Gastroesophageal sphincter (tissue), 4 donors: Measurements from ENCODE around the gene PDZD4. TPM values are rescaled to one million over a fixed set of nuclear protein-coding genes. Genes with fewer than 3 reads are reported as not detected.

Experiments used
- ATAC-seq: fragments of 150-250 bp; one replicate; pipeline ENCODE4 v1.9.1; 2016; ENCODE audit warnings: mild to moderate bottlenecking, moderate library complexity
- H3K27ac ChIP-seq, 4 donors: fragments of 200-600 bp; sonication (generic) in 3 of 4; 1 replicate in 3 of 4; 2 replicates in 1 of 4; pipeline ENCODE4 v1.5.1; 2016 to 2019
- H3K27me3 ChIP-seq: fragments of 200-600 bp; sonication (generic); one replicate; pipeline ENCODE4 v1.5.1; 2019
- H3K36me3 ChIP-seq, 2 donors: fragments of 200-600 bp; sonication (generic); one replicate each; pipeline ENCODE4 v1.5.1; 2019; ENCODE audit warnings: control low read depth in 1 of 2
- H3K4me1 ChIP-seq, 3 donors: fragments of 200-600 bp; sonication (generic); 1 replicate in 2 of 3; 2 replicates in 1 of 3; pipeline ENCODE4 v1.5.1; 2016 to 2019; ENCODE audit warnings: control low read depth in 2 of 3
- H3K4me3 ChIP-seq, 2 donors: fragments of 200-600 bp; sonication (generic); one replicate each; pipeline ENCODE4 v1.5.1; 2019; ENCODE audit warnings: mild to moderate bottlenecking in 1 of 2, moderate library complexity in 1 of 2
- H3K9me3 ChIP-seq, 3 donors: fragments of 200-600 bp; sonication (generic); one replicate each; pipeline ENCODE4 v1.5.1; 2017 to 2019; ENCODE audit warnings: control low read depth in 2 of 3
- EP300 ChIP-seq: sonication (generic); formaldehyde crosslinking; IDR thresholded peaks from one replicate; pipeline ENCODE4 v1.6.1; 2017; ENCODE audit warnings: antibody characterized with exemption, mild to moderate bottlenecking
- POLR2A ChIP-seq, 2 donors: fragments of 450-650 bp; IDR thresholded peaks; one replicate each; pipeline ENCODE4 v1.6.1; 2017; ENCODE audit warnings: antibody characterized with exemption in 2 of 2, mild to moderate bottlenecking in 2 of 2, moderate library complexity in 1 of 2
- POLR2AphosphoS5 ChIP-seq: sonication (generic); formaldehyde crosslinking; IDR thresholded peaks from one replicate; pipeline ENCODE4 v1.6.1; 2017; ENCODE audit warnings: antibody characterized with exemption
- WGBS, 2 donors: methylation state at CpG; one replicate each; pipeline ENCODE4 v1.1.5; 2018; ENCODE audit warnings: low coverage in 1 of 2; 5-methylcytosine and 5-hydroxymethylcytosine counted together
- total RNA-seq, 4 donors: library from RNA; depleted of rRNA; stranded (reverse); fragments of >200 nt; gene quantifications; one replicate each; pipeline ENCODE4 v1.1.0, GENCODE V29; 2016
- TF ChIP-seq, protein P1 (sequence below), 4 experiments: fragments of 200-600 bp in 2 of 4; fragments of 450-650 bp in 2 of 4; sonication (generic) in 1 of 4; IDR thresholded peaks; one replicate each; pipeline ENCODE4 v1.5.1; 2017 to 2019; ENCODE audit warnings: antibody characterized with exemption in 4 of 4, mild to moderate bottlenecking in 2 of 4, moderate library complexity in 2 of 4

Gene PDZD4
- total RNA-seq, 4 donors from 2014 or later, result 10.6 to 48.5 (median 26.4) TPM

DNA sequence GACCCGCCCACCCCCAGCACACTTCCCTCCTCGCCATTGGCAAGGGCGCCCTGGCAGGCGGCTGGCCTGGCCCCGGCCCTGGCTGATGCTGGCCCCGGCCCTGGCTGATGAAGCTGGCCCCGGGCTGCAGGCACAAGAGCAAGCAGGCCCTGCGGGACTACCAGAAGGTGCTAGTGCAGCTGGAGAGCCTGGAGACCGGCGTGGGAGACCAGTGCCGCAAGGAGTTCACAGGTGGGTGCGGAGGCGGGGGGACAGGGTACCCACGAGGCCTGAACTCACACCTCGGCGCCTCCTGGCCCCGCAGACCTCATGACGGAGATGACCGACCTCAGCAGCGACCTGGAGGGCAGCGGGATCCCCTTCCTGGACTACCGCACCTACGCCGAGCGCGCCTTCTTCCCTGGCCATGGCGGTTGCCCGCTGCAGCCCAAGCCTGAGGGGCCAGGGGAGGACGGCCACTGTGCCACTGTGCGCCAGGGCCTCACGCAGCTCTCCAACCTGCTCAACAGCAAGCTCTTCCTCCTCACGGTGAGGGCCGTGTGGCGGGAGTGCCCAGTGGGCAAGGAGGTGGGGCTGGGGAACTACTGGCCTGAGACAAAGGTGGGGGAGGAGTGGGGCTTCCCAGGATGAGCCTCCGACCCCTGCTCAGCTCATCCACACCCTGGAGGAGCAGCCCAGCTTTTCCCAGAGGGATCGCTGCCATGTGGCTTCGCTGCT, 55.6 kb downstream of the PDZD4 start:
- no peak overlapping the region for H3K4me3 ChIP-seq
- H3K36me3 ChIP-seq, result peaks cover 0 to 84% of the 10 kb centered on the region in 2 donors
- H3K4me1 ChIP-seq, result no peaks in the 10 kb centered on the region
- TF ChIP-seq EP300 (no peak), POLR2AphosphoS5 (no peak), POLR2A (IDR thresholded peaks at IDR 0.05) (no peak)
- TF ChIP-seq, protein P1, sequence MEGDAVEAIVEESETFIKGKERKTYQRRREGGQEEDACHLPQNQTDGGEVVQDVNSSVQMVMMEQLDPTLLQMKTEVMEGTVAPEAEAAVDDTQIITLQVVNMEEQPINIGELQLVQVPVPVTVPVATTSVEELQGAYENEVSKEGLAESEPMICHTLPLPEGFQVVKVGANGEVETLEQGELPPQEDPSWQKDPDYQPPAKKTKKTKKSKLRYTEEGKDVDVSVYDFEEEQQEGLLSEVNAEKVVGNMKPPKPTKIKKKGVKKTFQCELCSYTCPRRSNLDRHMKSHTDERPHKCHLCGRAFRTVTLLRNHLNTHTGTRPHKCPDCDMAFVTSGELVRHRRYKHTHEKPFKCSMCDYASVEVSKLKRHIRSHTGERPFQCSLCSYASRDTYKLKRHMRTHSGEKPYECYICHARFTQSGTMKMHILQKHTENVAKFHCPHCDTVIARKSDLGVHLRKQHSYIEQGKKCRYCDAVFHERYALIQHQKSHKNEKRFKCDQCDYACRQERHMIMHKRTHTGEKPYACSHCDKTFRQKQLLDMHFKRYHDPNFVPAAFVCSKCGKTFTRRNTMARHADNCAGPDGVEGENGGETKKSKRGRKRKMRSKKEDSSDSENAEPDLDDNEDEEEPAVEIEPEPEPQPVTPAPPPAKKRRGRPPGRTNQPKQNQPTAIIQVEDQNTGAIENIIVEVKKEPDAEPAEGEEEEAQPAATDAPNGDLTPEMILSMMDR (IDR thresholded peaks at IDR 0.05), result no peak
- no CpG with 5 or more reads among the region's 37 CpGs for WGBS, 2 donors
- H3K9me3 ChIP-seq, result no peaks in the 10 kb centered on the region
- H3K27ac ChIP-seq, result no peak overlapping the region
- no peak for ATAC-seq
- H3K27me3 ChIP-seq, result no peaks in the 10 kb centered on the region

DNA sequence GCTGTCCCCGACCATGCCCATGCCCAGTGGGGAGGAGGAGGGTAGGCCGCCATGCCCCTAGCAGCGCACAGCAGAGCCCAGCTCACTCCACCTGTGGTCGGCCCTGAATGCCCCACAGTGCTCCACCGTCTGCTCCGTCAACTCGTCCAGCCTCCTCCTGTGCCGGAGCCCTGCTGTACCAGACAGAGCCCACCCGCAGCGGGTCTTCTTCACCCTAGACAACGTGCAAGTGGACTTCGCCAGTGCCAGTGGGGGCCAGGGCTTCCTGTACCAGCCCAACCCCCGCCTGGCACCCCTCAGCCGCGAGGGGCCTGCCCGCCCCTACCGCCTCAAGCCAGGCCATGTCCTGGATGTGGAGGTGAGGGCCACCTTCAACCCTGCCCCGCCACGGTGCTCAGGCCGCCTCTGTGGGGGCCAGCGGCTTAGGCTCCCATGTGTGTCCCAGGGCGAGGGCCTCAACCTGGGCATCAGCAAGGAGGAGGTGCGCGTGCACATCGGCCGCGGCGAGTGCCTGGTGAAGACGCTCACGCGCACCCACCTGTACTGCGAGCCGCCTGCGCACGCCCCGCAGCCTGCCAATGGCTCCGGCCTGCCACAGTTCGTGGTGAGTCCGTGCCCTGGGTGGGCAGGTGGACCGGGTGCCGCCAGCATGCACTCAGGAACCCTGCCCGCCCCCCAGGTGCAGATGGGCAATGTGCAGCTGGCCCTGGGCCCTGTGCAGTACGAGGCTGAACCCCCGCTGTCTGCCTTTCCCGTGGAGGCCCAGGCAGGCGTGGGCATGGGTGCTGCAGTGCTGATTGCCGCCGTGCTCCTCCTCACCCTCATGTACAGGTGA, 56.4 kb downstream of the PDZD4 start:
- no peak for TF ChIP-seq EP300
- Histone ChIP-seq H3K27me3 (no peaks in the 10 kb centered on the region), H3K9me3 (no peaks in the 10 kb centered on the region), H3K4me3 (no peak overlapping the region), H3K4me1 (no peaks in the 10 kb centered on the region), H3K27ac (no peak overlapping the region), H3K36me3 (peaks cover 0 to 91% of the 10 kb centered on the region in 2 donors)
- no CpG with 5 or more reads among the region's 48 CpGs for WGBS, 2 donors
- ATAC-seq, result no peak

DNA sequence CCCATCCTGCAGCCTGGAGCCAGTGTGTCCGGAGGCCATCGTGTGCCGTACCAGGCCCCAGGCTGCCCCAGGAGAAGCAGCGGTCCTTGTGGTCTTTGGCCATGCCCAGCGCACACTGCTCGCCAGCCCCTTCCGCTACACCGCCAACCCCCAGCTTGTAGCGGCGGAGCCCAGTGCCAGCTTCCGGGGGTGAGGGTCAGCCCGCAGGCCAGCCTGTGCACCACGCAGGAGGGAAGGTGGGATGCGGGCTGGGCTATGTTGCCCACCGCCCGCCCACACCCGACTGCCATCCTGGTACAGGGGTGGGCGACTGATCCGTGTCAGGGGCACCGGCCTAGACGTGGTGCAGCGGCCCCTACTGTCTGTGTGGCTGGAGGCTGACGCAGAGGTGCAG, 57.1 kb downstream of the PDZD4 start:
- TF ChIP-seq, protein P1 (IDR thresholded peaks at IDR 0.05), result no peak
- TF ChIP-seq POLR2AphosphoS5, result no peak
- Histone ChIP-seq H3K27ac (no peak overlapping the region), H3K36me3 (peaks cover 0 to 94% of the 10 kb centered on the region in 2 donors), H3K9me3 (no peaks in the 10 kb centered on the region), H3K27me3 (no peaks in the 10 kb centered on the region), H3K4me1 (no peaks in the 10 kb centered on the region), H3K4me3 (no peak overlapping the region)
- no CpG with 5 or more reads among the region's 23 CpGs for WGBS, 2 donors
- no peak for ATAC-seq

DNA sequence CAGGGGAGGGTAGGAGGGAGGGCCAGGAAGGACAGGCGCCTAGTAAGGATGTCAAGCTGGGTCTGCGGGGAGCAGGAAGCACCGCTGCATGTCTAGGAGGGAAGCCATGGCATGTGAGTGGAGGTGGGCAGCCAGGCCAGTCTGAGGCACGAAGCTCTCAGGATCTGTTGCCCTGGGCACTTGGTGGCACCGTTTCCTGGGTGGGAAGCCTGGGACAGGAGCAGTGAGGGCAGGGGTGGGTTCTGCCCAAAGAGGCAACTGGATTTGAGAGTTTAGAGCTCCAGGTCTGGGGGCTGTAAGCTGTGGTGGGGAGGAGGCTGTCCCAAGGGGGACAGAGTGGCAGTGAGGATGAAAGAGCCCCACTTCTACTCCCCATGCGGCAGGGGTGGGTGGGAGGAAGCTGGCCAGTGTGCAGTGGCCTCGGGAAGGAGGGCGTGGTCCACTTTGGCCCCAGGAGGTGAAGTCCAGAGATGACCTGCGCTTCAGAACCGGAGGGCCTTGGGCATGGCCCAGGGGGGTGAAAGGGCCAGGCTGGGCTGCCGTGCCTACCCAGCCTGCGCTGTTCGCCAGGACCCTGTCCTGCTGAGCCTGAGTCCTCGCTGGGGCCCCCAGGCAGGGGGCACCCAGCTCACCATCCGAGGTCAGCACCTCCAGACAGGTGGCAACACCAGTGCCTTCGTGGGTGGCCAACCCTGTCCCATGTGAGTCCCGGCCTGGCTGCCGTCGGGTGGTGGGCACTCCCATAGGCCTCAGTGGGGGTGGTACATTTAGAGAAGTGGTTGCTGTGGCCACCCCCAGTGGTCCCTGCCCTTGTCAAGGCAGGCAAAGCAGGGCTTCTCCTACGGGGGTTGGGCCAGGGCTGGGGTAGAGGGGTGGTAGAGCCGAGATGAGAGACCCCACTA, 57.8 kb downstream of the PDZD4 start:
- no peak for ATAC-seq
- Histone ChIP-seq H3K4me3 (no peak overlapping the region), H3K27ac (no peak overlapping the region), H3K27me3 (no peaks in the 10 kb centered on the region), H3K9me3 (no peaks in the 10 kb centered on the region), H3K36me3 (peaks cover 0 to 88% of the 10 kb centered on the region in 2 donors), H3K4me1 (peaks cover 0 to 1% (median 0%) of the 10 kb centered on the region in 3 donors)
- TF ChIP-seq, protein P1 (IDR thresholded peaks at IDR 0.05), result no peak
- TF ChIP-seq EP300 (no peak), POLR2A (IDR thresholded peaks at IDR 0.05) (no peak), POLR2AphosphoS5 (no peak)
- WGBS, 2 donors, result 40 to 82% methylated on average over 1 to 3 of the region's 21 CpGs
